MG63 (cell line): ENCODE measurements around the gene ECSCR. TPM values are rescaled to one million over a fixed set of nuclear protein-coding genes. Genes with fewer than 3 reads are reported as not detected.
A peak's percentile ranks its signal among the peaks of the same experiment; 100 is the strongest.
"Not testable (repeated sequence)": the region's sequence is repeated elsewhere in the genome, so short reads cannot be mapped to it uniquely, and the experiment has no call there.

ENCODE experiments used
- DNase-seq: peaks from one replicate; pipeline ENCODE4 v3.0.0-alpha.2; 2020
- H3K27me3 ChIP-seq: fragments of 250-450 bp; sonication (Bioruptor Pico); 2 replicates; pipeline ENCODE4 v1.5.1; 2020; ENCODE audit warnings: mild to moderate bottlenecking, moderate library complexity
- H3K36me3 ChIP-seq: fragments of 250-450 bp; sonication (Bioruptor Pico); 2 replicates; pipeline ENCODE4 v1.5.1; 2020; ENCODE audit warnings: mild to moderate bottlenecking, moderate library complexity
- H3K4me3 ChIP-seq: fragments of 250-450 bp; sonication (Bioruptor Pico); 2 replicates; pipeline ENCODE4 v1.5.1; 2020; ENCODE audit warnings: mild to moderate bottlenecking, moderate library complexity
- H3K9me3 ChIP-seq: fragments of 250-450 bp; sonication (Bioruptor Pico); 2 replicates; pipeline ENCODE4 v1.5.1; 2020; ENCODE audit warnings: mild to moderate bottlenecking, moderate library complexity
- total RNA-seq: library from RNA; depleted of rRNA; stranded (reverse); fragments of >200 nt; shearing (Covaris generic); gene quantifications from 2 replicates; pipeline ENCODE4 v1.2.3, GENCODE V29; 2014; ENCODE audit warnings: low replicate concordance

The ECSCR gene
- total RNA-seq, 1 experiment from 2014 or later = 0.63 TPM

GRCh38 chr5:139478657-139479423 is 16.3 kb upstream of the ECSCR start:
- not testable (repeated sequence) for H3K4me3 ChIP-seq, DNase-seq, H3K27me3 ChIP-seq, H3K9me3 ChIP-seq
- H3K36me3 ChIP-seq = peaks cover 67% of the 10 kb centered on the region

GRCh38 chr5:139475865-139476617 is 13.5 kb upstream of the ECSCR start:
- H3K4me3 ChIP-seq = no peak overlapping the region
- H3K27me3 ChIP-seq = no peaks in the 10 kb centered on the region
- H3K36me3 ChIP-seq = peaks cover 62% of the 10 kb centered on the region
- DNase-seq = no peak
- H3K9me3 ChIP-seq = no peaks in the 10 kb centered on the region

GRCh38 chr5:139474890-139475791 is 12.6 kb upstream of the ECSCR start:
- Histone ChIP-seq H3K4me3 (no peak overlapping the region), H3K9me3 (no peaks in the 10 kb centered on the region), H3K36me3 (peaks cover 53% of the 10 kb centered on the region), H3K27me3 (no peaks in the 10 kb centered on the region)
- DNase-seq = no peak

- peak; percentile 51 for DNase-seq
- H3K27me3 ChIP-seq = no peaks in the 10 kb centered on the region
- H3K4me3 ChIP-seq = no peak overlapping the region
- H3K36me3 ChIP-seq = peaks cover 41% of the 10 kb centered on the region
- no peaks in the 10 kb centered on the region for H3K9me3 ChIP-seq
Measured at GRCh38 chr5:139473565-139473964, 11.0 kb upstream of the ECSCR start.

GRCh38 chr5:139473105-139473504 is 10.6 kb upstream of the ECSCR start:
- no peak overlapping the region for H3K4me3 ChIP-seq
- H3K27me3 ChIP-seq = no peaks in the 10 kb centered on the region
- no peaks in the 10 kb centered on the region for H3K9me3 ChIP-seq
- no peak for DNase-seq
- H3K36me3 ChIP-seq = peaks cover 37% of the 10 kb centered on the region

- no peak for DNase-seq
- no peaks in the 10 kb centered on the region for H3K9me3 ChIP-seq
Measured at GRCh38 chr5:139472386-139473030, 10.0 kb upstream of the ECSCR start.

GRCh38 chr5:139470821-139471300 is 8.3 kb upstream of the ECSCR start, which contains the start of gene SMIM33:
Gene SMIM33 (plus strand): TSS chr5:139471004. CDS start chr5:139471122, 118 bp downstream.
- Histone ChIP-seq H3K36me3 (peaks cover 16% of the 10 kb centered on the region), H3K9me3 (no peaks in the 10 kb centered on the region), H3K4me3 (no peak within 1 kb of the TSS), H3K27me3 (no peaks in the 10 kb centered on the region)
- DNase-seq = no peak

More at GRCh38 chr5:139472386-139473030, 10.0 kb upstream of the ECSCR start:
- Histone ChIP-seq H3K27me3 (no peaks in the 10 kb centered on the region), H3K36me3 (peaks cover 31% of the 10 kb centered on the region), H3K4me3 (no peak overlapping the region)

GRCh38 chr5:139468421-139468931 is 5.9 kb upstream of the ECSCR start:
- Histone ChIP-seq H3K27me3 (no peaks in the 10 kb centered on the region), H3K36me3 (no peaks in the 10 kb centered on the region), H3K9me3 (no peaks in the 10 kb centered on the region), H3K4me3 (no peak overlapping the region)
- DNase-seq = no peak

GRCh38 chr5:139461698-139462097 is 845 bp downstream of the ECSCR start:
- DNase-seq = peak; percentile 87
- no peaks in the 10 kb centered on the region for H3K27me3 ChIP-seq

GRCh38 chr5:139461176-139461575 is 1.4 kb downstream of the ECSCR start:
- Histone ChIP-seq H3K9me3 (no peaks in the 10 kb centered on the region), H3K36me3 (no peaks in the 10 kb centered on the region), H3K4me3 (no peak overlapping the region), H3K27me3 (no peaks in the 10 kb centered on the region)
- DNase-seq = no peak

More at GRCh38 chr5:139461698-139462097, 845 bp downstream of the ECSCR start:
- H3K36me3 ChIP-seq = no peaks in the 10 kb centered on the region
- H3K9me3 ChIP-seq = no peaks in the 10 kb centered on the region
- no peak overlapping the region for H3K4me3 ChIP-seq

GRCh38 chr5:139460455-139460854 is 2.1 kb downstream of the ECSCR start:
- DNase-seq = no peak
- Histone ChIP-seq H3K36me3 (no peaks in the 10 kb centered on the region), H3K27me3 (no peaks in the 10 kb centered on the region), H3K9me3 (no peaks in the 10 kb centered on the region), H3K4me3 (no peak overlapping the region)

GRCh38 chr5:139459451-139459934 is 3.0 kb downstream of the ECSCR start:
- DNase-seq = peak; percentile 23
- no peaks in the 10 kb centered on the region for H3K9me3 ChIP-seq
- H3K36me3 ChIP-seq = no peaks in the 10 kb centered on the region
- no peaks in the 10 kb centered on the region for H3K27me3 ChIP-seq
- H3K4me3 ChIP-seq = no peak overlapping the region

GRCh38 chr5:139458580-139459407 is 3.7 kb downstream of the ECSCR start:
- H3K36me3 ChIP-seq = no peaks in the 10 kb centered on the region
- no peaks in the 10 kb centered on the region for H3K27me3 ChIP-seq
- H3K9me3 ChIP-seq = no peaks in the 10 kb centered on the region
- H3K4me3 ChIP-seq = no peak overlapping the region
- peak; percentile 90 for DNase-seq

GRCh38 chr5:139457653-139458306 is 4.8 kb downstream of the ECSCR start:
- Histone ChIP-seq H3K4me3 (no peak overlapping the region), H3K36me3 (no peaks in the 10 kb centered on the region), H3K9me3 (no peaks in the 10 kb centered on the region), H3K27me3 (no peaks in the 10 kb centered on the region)
- no peak for DNase-seq

- no peaks in the 10 kb centered on the region for H3K9me3 ChIP-seq
- H3K27me3 ChIP-seq = no peaks in the 10 kb centered on the region
- H3K36me3 ChIP-seq = no peaks in the 10 kb centered on the region
- DNase-seq = no peak
- H3K4me3 ChIP-seq = no peak overlapping the region
Measured at GRCh38 chr5:139457241-139457640, 5.3 kb downstream of the ECSCR start.
